NCI-H2227 (cell line): ENCODE results near the gene EFCAB13.

Source experiments
- DNase-seq: peaks from one replicate; lab custom pipeline; 2025; ENCODE audit not compliant: unreplicated experiment; lab: John Stamatoyannopoulos, UW

Gene EFCAB13, protein sequence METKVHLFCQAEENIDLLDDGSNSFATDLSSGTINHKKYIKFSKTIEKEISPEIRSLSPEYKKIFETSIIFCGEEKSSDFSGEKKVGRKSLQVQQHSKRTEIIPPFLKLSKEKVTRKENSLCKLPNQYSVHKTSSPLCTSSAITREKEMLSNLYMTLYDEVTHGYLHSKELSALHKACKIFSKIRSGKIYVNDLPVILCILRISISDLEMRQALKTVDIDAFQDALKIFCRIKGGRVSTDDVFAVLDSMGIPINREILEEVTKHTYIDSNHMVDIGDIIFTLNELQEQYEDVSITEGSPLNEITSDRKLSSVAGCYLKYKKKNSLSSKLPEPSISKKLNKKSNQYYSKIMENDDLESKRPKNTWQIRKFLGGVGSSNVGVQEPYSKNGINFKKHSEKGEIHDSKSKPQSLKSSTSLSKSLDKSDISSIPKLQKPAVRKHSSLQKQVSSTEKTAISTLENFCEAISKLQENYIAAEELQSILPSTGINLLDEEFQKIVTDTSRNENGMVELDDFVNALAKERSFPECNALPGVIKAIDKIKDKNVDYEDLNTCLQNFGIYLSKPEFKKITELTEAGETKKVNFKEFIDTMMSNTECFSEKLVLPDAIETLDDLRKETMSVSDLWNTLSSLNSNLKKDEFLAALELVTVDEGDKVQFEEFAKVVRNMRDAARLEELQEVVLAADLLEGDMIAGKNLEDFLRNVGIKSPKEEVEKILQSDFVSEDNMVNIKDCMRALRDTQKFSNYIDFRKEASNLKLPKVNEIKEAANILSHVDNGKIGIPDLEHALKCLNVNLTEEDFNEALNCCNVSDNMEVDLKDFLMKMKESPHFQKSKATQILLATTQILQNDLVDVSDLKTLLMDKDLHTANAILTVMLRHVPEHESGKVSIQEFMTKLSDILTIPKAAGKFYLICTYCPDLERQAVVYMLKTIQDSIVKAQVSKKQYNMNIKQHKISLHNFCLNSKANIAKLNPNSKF

DNA sequence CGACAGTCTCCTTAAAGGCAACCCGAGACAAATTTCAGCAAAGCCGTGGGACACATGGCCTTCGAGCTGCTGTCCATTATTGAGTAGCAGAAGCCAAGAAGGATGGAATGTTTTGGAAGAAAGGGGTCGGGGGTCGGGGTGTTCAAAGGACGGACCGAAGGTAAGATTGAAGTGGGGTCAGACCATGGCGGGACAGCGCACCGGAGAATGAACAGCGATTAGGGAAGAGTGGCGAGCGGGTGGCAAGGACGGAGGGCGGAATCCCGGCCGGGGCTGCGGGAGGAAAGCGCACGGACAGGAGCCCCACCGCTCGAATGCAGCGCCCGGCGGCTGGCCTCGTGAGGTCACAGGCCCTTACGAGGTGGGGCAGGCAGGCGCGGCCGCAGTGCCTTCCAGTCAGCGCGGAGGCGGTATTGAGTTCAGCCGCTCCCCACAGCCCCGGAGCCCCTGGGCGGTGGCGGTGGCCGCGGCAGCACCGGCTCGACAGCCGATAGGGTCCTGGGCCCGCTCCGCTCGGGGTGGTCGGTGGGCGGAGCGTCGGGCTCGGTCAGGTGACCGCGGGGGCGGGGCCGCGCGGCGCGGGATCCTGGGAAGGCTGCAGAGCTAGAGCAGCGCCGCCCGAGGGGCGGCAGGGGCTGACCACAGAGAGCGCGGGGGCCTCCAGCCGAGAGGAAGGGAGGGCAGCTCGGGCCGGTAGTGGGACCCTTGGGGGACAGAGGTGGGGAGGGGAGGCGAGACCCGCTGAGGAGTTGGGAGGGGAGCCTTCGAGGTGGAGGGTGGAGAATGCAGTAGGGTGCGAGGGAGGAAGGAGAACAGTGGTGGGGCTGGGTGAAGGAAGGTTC is at the start of gene EFCAB13:
TSS of gene EFCAB13 (plus strand) at position 574 of the 842 bp plus-strand sequence. CDS start 4,399 bp downstream, outside the sequence.
- peak; percentile 97 for DNase-seq

DNA sequence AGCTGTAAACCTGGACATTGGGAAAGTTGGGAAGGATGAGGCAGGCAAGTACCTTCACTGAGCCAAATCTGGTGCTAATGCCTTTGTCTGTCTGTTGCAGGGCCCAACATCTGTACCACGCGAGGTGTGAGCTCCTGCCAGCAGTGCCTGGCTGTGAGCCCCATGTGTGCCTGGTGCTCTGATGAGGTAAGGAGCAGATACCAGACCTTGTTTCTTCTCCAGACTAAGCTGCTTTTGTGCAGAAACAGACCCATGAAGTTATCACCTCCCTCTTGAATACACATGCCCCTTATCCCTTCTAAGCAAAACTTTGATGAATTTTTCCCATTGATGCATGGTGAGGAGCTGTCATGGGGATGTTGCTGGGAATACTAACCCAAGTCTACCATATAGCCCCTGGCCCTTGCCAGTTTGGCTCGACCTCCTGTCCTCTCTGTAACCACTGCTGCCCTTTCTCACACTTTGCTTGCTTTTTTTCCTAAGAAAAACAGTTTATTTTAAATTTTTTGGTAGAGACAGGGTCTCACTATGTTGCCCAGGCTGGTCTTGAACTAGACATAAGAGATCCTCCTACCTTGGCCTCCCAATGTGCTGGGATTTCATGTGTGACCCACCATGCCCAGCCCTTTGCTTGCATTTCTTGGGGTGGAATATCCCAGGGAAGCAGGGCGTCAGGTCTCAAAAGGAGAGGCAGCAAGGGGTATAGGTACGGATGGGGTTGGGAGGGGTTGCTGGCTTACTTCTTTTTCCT is 49.3 kb upstream of the EFCAB13 start:
- DNase-seq = no peak

GRCh38 chr17:47275245-47275984 is 48.3 kb upstream of the EFCAB13 start:
- DNase-seq = peak; percentile 46

DNA sequence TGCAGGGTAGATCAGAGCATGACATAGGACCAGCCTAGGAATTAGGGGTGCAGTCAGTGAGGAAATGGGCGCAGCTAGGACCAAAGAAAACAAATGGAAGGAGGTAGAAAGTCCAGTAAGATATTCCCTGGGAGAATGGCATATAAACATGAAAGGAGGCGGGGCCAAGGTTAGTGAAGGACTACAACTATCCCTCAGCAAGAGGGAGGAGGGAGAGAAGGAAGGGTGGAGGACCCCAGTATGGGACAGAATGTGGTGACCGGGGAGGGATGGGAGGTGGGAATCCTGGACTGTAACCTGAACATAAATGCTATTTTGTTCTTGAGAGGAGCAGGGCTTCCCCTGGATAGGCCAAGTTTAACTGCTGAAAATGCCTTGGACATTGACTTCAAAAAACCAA is 47.3 kb upstream of the EFCAB13 start:
- DNase-seq = no peak

GRCh38 chr17:47276868-47277267 is 46.9 kb upstream of the EFCAB13 start:
- peak; percentile 83 for DNase-seq

GRCh38 chr17:47277921-47278320 is 45.8 kb upstream of the EFCAB13 start:
- no peak for DNase-seq

- no peak for DNase-seq
Observed at GRCh38 chr17:47278561-47278960, 45.2 kb upstream of the EFCAB13 start.

DNA sequence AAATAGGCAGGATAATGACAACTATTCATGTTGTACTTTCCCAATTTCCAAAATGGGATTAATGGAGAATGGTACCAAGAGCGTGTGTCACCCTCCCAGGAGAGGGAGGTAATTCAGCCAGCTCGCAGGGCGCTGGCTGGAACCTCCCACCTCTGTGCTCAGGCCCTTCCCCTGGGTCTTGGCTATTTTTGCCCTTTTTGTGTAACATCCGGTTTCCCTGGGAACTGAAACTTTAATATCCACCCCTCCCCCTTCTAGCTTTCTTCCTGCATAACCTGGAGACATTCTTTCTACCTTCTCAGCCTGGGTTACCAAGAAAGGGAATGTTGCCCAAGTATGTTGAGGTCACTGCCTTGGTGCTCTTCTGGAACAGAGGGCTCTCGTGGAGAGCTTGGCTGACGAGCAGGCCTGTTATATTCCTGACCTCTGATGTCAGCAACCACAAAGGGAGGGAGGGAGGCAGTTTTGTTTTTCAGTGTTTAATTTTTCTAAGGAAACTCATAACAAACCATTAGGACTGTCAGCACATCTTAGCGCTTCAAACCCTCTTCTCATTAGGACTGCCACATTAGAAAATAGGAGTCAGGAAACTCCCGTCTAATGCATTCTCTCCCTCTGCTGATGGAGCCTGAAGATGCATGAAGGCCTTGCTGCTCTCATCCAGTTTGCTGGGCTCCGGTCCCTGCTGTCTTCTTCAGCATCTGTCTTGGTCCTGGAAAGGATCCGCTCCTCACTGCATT is 44.5 kb upstream of the EFCAB13 start:
- no peak for DNase-seq

- DNase-seq = no peak
Observed at GRCh38 chr17:47280072-47280811, 43.5 kb upstream of the EFCAB13 start.

GRCh38 chr17:47281216-47281615 is 42.5 kb upstream of the EFCAB13 start:
- no peak for DNase-seq

DNA sequence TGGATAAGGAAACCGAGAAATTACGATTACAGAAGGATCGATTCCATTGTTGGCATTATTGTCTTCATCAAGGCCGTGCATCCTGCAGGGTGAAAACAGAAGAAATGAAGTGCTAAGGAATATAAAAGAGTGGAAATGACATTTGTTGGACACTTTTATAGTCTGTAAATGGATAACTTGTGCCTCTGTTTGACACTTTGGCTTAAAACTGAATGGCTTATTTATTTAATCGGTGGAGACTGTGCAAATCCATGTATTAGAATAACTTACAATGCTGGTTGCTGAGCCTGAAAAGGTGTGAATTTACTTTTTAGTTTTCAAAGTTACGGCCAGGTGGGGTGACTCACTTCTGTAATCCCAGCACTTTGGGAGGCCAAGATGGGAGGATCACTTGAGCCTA is 38.8 kb upstream of the EFCAB13 start:
- DNase-seq = no peak

DNA sequence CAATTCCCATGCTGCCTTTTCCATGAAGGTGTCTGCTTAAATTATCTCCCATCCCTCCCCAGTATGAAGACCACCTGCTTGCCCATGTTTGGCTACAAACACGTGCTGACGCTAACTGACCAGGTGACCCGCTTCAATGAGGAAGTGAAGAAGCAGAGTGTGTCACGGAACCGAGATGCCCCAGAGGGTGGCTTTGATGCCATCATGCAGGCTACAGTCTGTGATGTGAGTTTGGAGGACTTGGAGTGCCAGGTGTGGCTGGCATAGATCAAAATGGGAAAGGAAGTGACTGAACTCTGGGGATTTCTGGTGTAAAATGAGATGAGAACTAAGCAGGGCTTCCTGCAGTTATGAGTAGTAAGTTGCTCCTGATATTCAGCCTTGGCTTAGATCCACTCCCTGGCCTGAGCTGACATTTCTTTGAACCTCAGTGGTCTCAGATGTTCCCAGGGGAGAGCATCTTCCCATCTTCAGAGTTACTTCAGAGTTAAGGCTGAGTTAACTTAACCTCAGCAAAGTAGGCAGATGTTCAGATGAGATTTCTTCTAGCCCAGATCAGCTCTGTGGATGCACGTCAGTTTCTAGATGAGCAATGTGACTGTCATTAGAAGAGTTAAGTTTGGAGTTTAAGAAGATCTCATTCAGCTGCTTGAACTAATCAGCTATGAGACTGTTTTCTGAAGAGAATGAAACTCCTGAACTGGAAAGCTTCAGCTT is 37.4 kb upstream of the EFCAB13 start:
- no peak for DNase-seq

DNA sequence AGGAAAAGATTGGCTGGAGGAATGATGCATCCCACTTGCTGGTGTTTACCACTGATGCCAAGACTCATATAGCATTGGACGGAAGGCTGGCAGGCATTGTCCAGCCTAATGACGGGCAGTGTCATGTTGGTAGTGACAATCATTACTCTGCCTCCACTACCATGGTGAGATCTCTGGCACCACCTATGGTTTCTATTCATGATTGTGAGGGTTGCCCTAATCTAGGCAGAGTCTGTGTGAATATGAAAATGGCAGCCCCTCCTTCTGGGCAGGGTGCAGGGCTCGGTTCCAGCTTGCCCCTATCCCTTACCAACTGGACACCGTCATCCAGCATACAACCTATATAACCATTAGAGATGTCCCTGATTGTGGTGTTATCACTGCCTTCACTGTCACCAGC is 36.7 kb upstream of the EFCAB13 start:
- no peak for DNase-seq

- DNase-seq = no peak
Observed at GRCh38 chr17:47287639-47288038, 36.1 kb upstream of the EFCAB13 start.

DNA sequence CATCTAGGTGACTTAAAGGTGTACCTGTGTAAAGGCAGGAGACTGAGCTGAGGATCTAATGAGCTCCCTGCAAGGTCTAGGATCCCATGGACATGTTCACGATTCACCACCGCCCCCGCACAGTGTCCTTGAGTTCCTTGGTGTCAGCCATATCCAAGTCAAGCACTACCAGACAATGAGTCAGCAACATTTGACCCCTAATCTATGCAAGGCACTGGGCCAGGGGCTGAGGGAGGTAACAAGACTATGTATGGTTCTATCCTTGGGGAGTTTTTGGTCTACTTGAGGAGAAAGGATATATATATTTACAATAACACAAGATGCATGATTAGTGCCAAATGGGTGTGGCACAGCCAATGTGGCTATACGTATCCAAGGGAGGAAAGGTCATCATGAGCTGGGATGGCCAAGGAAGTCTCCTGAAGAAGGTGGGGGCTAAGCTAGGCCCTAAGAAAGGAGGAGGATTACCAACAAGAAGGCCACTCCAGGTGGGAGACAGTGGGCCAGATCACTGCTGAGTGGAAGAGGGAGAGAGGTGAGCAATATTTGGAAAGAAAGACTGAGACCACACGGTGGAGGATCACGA is 35.1 kb upstream of the EFCAB13 start:
- DNase-seq = no peak

DNA sequence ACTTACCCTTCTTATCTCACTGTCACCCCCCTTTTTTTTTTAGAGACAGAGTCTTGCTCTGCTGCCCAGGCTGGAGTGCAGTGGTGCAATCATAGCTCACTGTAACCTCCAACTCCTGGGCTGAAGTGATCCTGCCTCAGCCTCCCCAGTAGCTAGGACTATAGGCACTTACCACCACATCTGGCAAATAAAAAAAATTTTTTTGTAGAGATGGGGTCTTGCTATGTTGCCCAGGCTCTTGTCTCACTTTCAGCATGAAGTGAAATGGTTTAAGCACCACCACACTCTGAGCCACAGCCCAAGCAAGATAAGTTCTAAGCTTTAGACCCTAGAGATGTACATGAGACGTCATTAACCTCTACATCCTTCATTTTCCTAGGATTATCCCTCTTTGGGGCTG is 34.5 kb upstream of the EFCAB13 start:
- DNase-seq = no peak

DNA sequence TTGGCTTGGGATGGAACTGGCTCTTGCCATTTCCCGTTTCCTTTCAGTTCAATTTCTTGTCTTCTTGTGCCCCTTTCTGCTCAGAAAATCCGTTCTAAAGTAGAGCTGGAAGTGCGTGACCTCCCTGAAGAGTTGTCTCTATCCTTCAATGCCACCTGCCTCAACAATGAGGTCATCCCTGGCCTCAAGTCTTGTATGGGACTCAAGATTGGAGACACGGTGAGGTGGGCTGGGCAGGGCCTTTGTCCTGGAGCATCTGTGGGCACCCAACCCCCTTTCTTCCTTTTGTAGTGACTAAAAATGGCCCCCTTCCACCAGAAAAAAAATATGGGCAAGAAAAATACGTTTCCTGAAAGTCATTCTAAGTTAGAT is 32.9 kb upstream of the EFCAB13 start:
- no peak for DNase-seq
